ENCODE results near the gene MSS51.
"Not testable (repeated sequence)": the region's sequence is repeated elsewhere in the genome, so short reads cannot be mapped to it uniquely, and the experiment has no call there.

Gene MSS51

DNA sequence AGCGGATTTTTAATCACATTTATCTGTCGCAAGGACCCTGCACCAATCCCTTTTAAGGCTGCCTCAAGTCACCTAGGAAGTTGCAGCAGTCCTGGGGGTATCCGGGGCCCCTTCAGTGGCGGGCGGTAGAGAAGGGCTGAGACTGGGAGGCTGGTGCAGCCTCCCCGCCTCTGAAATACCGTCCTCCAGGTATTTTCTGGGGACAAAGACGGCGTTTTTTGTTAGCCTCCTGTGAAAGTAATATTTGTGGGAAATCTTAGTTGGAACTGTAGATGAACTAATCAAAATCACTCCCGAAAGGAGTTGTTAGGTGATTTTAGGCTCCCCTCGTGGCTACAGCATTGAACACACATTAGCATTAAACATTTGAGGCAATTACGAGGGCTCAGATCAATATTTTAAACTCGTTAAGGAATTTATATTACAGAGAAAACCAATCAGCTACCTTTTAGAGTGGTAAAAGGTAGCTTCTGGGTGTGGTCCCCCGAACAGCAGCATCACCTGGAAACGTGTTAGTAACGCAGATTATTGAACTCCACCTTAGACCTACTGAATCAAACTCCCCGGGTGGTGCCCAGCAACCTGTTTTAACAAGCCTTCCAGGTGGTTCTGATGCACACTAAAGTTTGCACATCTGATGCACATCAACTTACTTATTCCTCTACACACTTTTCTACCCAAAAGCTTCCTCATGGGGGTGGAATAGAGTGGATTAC, 19.0 kb downstream of the MSS51 start:
- no peak for DNase-seq

DNA sequence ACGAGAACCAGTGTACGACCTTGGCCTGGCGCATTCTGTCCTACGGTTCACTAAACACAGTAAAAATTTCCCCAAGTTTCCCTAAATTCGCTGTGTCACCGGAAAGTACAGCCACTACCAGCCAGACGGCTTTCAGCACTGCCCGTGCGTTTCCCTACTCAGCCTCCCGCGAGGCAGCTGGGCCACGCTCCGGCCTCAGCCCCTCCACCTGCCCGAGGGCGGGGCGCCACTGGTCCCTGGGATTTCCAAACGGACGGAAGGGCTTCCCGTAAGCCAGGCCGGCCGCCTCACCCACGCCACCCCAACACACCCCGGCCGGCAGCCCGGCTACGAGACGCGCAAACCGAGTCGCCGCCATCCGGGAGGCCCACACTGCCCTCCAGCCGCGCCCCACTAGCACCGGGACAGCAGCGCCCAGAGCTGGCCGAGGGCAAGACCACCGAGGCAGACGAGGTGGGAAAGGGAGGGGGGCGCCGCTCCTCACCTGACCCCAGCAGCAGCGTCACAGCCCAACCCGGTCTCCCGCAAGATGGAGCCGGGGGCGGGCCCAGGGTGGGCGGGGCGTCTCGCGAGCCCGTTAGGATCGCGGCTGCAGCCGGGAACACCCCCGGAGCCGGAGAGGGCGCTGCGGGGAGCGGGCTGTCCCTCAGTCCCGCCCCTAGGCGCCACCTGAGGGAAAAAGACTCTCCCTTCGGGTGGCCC, 19.7 kb downstream of the MSS51 start, which contains the start of gene ANXA7:
ANXA7 (minus strand) TSS at position 531 of the 702 bp plus-strand sequence. CDS start 13,202 bp downstream, outside the sequence.
- peak; percentile 90 to 94 (median 91) for DNase-seq

DNA sequence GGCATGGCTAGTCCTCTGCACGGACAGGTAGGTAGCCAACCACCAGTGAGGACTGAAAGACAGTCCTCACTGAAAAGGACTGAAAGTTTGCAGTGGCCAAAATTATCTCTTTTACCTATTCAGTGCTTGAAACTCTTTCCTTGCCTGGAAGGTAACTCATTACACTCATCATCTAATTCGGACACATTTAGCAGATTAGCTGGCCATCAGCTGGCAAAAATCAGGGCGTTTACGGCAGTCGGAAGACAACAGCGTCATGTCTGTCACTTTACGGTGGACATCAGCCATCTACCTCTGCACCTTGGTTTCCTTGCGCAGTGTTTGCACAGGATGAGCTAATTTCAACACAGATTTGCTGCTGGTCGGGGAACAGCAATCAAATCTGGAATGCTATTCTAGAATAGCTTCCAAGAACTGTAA, 20.2 kb downstream of the MSS51 start:
- peak in 4 of 5 donors; percentile 15 to 71 (median 20) for DNase-seq

DNA sequence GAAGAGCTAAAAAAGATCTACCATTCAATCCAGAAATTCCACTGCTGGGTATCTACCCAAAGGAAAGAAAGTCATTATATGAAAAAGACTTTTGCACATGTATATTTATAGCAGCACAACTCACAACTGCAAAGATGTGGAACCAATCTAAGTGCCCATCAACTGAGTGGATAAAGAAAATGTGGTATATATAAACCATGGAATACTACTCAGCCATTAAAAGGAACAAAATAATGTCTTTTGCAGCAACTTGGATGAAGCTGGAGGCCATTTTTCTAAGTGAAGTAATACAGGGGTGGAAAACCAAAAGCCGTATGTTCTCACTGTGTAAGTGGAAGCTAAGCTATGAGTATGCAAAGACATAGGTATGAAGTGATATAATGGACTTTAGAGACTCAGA, 22.5 kb downstream of the MSS51 start:
- DNase-seq = no peak

DNA sequence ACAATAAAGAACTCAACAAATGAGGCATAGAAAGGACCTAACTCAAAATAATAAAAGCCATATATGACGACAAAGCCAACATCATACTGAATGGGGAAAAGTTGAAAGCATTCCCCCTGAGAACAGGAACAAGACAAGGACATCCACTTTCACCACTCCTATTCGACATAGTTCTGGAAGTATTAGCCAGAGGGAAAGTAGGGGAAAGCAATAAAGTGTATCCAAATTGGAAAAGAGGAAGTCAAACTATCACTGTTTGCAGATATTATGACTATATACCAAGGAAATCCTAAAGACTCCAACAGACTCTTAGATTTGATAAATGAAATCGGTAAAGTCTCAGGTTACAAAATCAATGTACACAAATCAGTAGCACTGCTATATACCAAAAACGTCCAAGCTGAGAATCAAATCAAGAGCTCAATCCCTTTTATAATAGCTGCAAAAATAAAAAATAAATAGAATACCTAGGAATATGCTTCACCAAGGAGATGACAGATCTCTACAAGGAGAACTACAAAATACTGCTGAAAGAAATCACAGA, 24.3 kb downstream of the MSS51 start:
- DNase-seq = no peak

DNA sequence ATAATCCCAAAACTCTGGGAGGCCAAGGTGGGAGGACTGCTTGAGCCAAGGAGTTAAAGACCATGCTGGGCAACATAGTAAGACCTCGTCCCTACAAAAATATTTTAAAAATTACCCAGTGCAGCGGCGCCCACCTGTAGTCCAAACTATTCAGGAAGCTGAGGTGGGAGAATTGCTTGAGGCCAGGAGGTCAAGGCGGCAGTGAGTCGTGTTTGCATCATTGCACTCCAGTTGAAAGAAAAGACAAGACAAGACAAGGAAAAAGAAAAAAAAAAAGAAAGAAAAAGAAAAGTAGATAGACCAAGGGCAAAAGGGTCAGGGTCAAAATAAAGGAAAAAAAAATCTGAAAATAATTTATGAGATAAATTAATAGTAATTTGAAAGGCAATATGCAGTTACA, 25.3 kb downstream of the MSS51 start:
- DNase-seq = no peak

DNA sequence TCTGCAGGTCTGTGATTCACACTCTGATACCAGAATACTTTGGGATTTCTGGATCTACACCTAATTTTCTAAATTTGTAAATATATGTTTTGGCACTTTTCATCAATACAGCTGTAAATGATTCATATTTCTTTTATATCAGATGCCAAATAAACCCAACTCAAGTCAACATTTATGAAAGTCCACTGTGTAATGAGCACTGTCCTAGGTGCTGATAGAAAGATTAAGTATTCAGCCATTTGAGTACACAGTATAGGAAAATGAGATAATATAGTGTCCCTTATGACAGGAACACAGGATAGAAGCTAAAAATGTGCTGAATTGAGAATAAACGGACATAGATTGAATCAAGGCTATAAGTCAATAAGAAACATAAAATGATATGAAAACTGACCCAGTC, 25.9 kb downstream of the MSS51 start:
- DNase-seq = no peak

DNA sequence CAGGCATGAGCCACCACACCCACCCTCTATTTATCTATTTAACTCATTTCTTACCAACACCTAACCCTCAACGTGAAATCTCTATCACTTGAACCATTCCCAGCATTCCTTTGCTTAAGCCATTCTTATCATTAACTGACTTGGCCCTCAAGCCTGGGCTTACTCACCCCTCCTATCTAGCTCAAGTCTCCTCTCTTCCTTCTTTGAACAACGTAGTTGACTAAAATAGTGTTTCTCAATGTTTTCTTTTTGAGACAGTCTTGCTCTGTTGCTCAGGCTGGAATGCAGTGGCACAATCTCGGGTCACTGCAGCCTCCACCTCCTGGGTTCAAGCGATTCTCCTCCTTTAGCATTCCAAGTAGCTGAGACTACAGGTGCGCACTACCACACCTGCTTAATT, 26.5 kb downstream of the MSS51 start:
- DNase-seq = no peak

DNA sequence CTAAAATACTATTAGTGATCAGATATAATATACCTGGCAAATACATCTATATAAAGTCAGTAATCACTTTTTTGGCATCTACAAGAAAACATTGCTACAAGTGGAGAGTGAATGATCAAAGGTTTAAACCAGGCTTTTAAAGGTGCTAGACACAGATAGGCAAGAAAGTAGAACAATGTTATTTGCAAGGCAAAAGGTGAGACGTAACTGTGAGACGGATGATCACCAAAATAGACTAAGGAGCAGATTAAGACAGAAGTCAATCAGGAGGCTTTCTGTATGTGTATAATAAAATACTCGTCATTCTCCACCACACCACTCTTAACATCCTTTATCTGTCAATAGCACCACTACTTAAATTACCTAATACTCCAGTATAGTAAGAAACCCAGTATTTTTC, 27.8 kb downstream of the MSS51 start:
- no peak for DNase-seq

DNA sequence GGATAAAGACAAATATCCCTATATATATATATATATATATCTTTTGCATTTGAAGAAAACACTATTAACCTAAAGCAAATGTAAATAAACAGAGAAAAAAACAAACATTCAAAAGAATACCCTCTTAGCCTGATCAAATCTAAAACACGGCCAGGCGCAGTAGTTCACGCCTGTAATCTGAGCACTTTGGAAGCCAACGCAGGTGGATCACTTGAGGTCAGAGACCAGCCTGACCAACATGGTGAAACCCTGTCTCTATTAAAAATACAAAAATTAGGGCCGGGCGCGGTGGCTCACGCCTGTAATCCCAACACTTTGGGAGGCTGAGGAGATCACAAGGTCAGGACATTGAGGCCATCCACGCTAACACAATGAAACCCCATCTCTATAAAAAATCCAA, 28.7 kb downstream of the MSS51 start:
- DNase-seq = no peak

DNA sequence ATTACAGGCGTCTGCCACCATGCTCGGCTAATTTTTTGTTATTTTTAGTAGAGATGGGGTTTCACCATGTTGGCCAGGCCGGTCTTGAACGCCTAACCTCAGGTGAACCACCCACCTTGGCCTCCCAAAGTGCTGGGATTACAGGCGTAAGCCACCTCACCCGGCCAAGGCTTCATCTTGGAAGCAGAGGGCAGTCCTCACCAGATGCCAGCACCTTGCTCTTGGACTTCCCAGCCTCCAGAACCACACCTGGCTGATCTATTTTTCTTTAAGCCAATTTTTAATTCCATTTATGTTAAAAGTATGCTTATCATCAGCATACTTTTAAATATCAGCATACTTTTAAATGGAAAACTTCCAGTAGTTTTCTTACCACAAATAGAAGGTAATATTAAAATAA, 31.7 kb downstream of the MSS51 start:
- DNase-seq = no peak

DNA sequence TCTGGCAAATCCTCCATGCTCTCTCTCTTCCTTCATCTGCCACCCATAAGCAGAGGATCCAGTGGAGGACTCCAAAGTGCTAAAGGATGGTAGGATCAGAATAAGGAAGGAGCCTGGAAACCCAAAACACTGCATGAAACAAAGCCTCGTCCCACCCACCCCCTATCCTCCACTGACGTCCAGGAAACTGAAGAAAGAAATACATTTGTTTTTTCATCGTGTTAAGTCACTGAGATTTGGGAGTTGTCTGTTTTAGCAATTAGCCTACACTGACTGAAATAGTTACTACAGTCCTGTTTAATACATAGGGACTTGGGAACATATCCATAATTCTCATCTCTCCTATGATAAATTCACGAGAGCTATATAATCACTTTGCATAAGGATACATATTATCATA, 34.3 kb downstream of the MSS51 start:
- no peak for DNase-seq

DNA sequence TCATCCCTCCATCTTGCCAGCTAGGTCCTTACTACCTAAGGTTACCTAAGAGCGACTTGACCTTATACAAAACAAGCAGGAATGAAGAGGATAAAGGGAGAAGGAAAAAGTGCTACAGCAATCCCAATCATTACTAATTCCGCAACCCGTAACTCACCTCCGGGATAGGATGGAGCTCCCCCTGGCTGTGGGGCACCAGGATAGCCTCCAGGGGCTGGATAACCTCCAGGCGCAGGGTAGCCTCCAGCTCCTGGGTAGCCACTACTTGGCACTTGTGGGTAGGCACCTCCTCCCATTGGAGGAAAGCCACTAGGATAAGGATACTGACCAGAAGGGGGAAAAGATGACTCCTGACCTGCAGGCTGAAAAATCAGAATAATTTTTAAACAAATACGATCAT, 35.3 kb downstream of the MSS51 start:
- no peak for DNase-seq

DNA sequence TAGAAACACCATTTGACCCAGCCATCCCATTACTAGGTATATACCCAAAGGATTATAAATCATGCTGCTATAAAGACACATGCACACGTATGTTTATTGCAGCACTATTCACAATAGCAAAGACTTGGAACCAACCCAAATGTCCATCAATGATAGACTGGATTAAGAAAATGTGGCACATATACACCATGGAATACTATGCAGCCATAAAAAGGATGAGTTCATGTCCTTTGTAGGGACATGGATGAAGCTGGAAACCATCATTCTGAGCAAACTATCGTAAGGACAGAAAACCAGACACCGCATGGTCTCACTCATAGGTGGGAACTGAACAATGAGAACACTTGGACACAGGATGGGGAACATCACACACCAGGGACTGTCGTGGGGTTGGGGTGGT, 39.0 kb downstream of the MSS51 start:
- DNase-seq = not testable (repeated sequence)

DNA sequence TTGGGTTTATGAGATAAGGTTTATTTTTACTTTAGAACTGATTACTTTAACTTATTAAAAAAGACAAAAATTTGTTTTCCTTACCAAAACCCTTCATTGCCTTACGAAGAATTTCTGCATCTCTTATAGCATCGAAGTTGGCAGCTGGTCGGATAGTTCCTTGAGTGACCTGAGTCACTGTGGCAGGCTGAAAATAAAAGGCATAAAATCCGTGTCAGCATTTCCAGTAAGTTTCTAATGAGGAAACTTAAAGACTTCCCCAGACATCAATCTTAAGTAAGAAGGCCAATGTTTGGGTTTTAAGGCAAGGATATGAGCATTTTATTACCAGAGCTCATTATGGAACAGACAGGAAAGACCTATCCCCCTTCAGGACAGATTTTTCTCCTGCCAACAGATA, 45.1 kb downstream of the MSS51 start:
- no peak for DNase-seq

DNA sequence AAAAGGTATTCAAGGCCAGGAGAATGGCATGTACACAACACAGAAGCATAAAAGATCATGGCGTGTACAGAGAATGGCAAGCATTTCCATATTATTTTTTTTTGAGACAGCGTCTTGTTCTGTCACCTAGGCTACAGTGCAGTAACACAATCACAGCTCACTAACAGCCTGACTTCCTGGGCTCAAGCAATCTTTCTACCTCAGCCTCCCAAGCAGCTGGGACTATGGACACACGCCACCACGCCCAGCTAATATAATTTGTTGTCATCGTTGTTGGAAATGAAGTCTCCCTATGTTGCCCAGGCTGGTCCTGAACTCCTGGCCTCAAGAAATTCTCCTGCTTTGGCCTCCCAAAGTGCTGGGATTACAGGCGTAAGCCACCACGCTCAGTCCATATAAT, 46.8 kb downstream of the MSS51 start:
- DNase-seq = no peak

DNA sequence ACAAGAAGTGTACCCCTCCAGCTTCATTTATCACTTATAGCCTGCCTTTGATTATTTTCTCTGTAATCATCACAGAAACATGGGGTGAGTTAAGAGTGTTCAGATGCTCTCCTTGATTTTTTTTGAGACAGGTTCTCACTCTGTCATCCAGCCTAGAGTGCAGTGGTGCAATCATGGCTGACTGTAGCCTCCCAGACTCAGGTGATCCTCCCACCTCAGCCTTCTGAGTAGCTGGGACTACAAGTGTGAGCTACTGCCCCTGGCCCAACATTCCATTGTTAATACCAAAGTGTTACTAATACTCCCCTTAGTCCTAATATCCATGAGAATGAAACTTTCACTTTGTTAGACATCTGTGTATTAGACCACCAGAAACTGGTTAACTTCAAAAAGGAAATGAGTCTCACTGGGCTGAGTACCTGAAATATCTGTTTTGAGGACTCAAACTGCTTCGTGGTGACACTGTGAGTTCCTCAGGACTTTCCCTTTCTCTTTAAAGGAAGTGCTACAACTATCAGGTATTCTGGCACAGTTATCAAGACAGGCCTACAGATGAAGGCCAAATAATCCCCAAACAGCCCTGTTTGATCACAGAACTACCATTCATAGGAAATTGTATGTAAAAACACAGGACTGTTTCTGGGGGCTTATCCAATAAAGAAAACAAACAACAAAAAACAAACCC, 54.2 kb downstream of the MSS51 start:
- no peak for DNase-seq

DNA sequence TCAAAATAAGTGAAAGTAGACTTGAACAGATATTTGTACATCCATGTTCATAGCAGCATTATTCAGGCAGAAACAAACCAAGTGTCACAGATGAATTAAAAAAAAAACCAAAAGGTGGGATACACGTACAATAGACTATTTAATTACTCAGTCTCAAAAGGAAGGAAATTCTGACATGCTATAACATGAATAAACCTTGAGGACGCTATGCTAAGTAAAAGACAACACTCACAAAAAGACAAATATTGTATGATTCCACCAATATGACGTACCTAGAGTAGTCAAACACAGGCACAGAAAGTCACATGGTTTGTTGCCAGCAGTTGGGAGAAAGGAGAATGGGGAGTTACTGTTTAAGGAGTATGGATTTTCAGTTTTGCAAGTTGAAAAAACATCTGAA, 56.7 kb downstream of the MSS51 start:
- no peak for DNase-seq
